GM13976 (cell line): ENCODE results near the gene DNAH1.

ENCODE experiments used
- DNase-seq: peaks from one replicate; pipeline ENCODE4 v3.0.0; 2012; ENCODE audit warnings: low spot score
- in situ Hi-C: fragments of 300-500 bp; cut with MboI; formaldehyde crosslinking; loops from one replicate; pipeline ENCODE4 v1.12.0; 2022; ENCODE audit warnings: low sequenced_read_pairs, mixed read lengths, inconsistent platforms; ENCODE audit not compliant: unreplicated experiment
- TF ChIP-seq, protein P1 (sequence below): IDR thresholded peaks from 2 replicates; pipeline ENCODE4 v1.5.1; 2012; ENCODE audit warnings: borderline replicate concordance, mild to moderate bottlenecking; ENCODE audit not compliant: insufficient read depth; ENCODE audit errors: extremely low read depth, missing control alignments, control extremely low read depth

Gene DNAH1

DNA sequence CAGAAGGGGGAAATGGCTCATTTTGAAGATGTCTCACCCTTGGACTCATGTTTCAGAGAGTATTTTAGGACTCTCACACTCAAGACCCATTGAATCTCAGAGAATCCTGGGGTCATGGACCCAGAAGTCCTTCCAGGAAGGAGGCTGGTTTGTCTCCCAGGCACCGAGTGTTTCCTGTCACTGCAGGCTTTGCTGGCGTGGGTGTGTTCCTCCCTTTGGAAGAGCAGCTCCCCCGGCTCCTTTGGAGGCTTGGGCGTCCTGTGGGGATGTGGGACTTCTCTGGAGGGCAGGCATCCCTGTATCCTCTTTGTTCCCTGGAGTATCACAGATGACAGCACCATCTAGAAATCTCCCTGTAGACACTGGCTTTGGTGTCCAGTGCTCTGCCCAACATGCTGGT is 40.0 kb downstream of the DNAH1 start:
- in situ Hi-C loops = no loop called here
- TF ChIP-seq, protein P1, sequence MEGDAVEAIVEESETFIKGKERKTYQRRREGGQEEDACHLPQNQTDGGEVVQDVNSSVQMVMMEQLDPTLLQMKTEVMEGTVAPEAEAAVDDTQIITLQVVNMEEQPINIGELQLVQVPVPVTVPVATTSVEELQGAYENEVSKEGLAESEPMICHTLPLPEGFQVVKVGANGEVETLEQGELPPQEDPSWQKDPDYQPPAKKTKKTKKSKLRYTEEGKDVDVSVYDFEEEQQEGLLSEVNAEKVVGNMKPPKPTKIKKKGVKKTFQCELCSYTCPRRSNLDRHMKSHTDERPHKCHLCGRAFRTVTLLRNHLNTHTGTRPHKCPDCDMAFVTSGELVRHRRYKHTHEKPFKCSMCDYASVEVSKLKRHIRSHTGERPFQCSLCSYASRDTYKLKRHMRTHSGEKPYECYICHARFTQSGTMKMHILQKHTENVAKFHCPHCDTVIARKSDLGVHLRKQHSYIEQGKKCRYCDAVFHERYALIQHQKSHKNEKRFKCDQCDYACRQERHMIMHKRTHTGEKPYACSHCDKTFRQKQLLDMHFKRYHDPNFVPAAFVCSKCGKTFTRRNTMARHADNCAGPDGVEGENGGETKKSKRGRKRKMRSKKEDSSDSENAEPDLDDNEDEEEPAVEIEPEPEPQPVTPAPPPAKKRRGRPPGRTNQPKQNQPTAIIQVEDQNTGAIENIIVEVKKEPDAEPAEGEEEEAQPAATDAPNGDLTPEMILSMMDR = no peak
- DNase-seq = no peak

DNA sequence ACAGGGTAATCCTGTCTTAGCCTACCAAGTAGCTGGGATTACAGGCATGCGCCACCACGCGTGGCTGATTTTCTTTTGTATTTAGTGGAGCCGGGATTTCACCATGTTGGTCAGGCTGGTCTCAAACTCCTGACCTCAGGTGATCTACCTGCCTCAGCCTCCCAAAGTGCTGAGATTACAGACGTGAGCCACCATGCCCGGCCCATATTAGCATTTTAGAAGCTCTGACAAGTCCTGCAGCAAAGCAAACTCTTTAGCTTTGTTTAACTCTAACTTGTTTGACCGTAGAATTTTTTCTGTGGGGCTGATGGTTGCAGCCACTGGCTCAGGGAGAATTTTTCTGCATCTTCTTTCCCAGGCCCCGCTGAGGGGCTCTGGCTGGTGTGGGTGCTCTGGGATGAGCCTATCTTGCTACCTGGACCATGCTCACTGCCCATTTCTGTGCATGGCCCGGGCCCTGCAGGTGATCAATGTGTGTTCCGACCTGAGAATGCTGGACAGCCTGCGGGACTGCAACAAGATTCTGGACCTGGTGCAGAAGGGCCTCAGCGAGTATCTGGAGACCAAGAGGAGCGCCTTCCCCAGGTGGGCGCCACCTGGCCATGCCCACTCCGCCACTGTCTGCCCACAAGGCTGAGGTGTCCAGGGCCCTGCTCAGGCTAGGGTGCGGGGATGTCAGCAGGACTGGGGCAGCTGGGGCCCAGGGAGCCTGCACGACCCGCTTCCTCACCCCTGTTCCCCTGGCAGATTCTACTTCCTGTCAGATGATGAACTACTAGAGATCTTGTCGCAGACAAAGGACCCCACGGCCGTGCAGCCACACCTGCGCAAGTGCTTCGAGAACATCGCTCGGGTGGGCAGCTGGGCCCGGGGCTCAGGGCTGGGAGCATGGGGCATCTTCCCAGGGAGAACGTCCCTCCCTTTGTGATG is 41.3 kb downstream of the DNAH1 start:
- DNase-seq = no peak
- in situ Hi-C loops = no loop called here
- TF ChIP-seq, protein P1 = no peak

DNA sequence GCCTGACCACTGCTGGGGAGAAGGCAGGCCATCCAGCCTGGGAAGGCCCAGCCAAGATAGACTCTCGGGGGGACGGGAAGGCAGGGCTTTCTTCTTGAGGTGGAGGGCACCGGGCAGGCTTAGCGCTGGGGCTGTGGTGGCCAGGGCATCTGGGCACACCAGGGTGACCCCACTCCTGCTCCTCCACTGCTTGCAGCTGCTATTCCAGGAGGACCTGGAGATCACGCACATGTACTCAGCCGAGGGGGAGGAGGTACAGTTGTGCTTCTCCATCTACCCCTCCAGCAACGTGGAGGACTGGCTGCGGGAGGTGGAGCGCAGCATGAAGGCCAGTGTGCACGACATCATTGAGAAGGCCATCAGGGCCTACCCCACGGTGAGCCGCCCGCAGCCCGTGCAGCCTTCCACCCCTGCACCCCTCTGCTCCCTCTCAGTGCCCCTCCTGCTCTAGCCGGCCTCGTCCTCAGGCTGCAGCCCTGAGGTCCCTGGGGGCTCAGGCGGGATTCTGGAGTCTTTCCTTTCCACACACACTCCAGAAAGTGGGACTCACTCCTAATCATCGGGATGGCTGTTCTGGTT is 42.3 kb downstream of the DNAH1 start:
- no peak for DNase-seq
- in situ Hi-C loops = no loop called here
- TF ChIP-seq, protein P1 = no peak

DNA sequence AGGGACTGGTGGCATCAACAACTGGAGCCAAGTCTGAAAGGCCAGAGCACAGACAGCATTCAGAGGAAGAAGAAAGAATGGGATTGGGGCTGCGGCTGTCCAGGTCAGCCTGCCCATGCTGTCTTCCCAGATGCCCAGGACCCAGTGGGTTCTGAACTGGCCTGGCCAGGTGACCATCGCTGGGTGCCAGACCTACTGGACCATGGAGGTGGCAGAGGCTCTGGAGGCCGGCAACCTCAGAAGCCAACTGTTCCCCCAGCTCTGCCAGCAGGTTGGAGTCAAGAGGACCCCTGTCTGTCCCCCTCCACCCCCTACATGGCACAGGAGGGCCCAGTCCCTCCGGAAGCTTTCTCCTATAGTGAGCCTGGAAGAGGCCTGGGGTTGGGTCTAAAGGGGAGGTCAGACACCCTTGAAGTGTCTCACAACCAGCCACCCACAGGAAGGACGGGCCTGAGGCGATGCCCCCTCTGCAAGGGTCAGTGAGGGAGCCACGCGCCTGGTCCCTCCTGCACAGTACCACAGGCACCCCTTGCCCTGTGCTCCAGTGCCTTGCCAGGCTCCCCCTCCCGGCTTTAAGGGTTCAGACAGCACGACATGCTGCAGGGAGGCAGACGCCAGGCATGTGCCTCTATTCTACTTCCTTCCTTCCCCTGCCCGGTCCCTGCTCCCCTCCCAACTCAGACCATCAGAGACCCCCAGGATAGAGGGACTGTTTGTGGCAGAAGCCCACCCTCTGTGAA is 43.2 kb downstream of the DNAH1 start:
- TF ChIP-seq, protein P1 = no peak
- in situ Hi-C loops = no loop called here
- DNase-seq = no peak

DNA sequence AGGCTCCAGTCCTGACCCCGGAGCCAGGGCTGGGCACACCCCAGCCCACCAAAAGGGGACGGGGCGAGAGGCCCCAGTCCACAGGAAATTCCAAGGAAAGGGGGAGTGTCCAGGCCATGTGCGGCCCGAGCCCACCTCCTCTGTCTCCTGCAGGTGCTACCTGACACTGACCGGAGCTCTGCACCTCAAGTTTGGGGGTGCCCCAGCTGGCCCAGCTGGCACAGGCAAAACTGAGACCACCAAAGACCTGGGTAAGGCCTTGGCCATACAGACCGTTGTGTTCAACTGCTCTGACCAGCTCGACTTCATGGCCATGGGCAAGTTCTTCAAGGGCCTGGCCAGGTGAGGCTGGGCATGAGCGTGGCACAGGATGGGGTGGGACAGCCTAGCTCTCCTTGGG is 44.9 kb downstream of the DNAH1 start:
- DNase-seq = no peak
- in situ Hi-C loops = no loop called here
- TF ChIP-seq, protein P1 = no peak

DNA sequence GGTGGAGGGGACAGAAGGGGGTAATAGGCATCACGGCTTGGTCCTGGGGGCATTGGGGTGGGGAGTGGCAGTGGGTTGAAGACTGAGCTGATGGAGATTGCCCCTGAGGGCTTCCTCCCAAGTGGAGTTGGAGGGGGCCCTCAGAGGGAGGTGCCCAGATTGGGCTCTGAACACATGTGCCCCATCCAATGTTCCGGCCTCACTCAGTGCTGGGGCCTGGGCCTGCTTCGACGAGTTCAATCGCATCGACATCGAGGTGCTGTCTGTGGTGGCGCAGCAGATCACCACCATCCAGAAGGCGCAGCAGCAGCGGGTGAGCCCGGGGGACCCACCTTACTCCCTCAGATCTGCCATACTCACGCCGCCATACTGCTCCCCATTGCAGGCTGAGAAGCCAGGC is 45.3 kb downstream of the DNAH1 start:
- TF ChIP-seq, protein P1 = no peak
- no peak for DNase-seq
- in situ Hi-C loops = no loop called here
